Stimulated activated CD4-positive, alpha-beta T cell treated with anti-CD3 and anti-CD28 coated beads, TNF-alpha, amount 100 ng/mL, for 4 hours (primary cell): ENCODE results near the gene PAAF1.
"Not testable (repeated sequence)": the region's sequence is repeated elsewhere in the genome, so short reads cannot be mapped to it uniquely, and the experiment has no call there.

Source experiments
- DNase-seq, 3 experiments: peaks; one replicate each; pipeline ENCODE4 v3.0.0-alpha.2; 2020; ENCODE audit warnings: low read depth in 3 of 3

PAAF1 gene

DNA sequence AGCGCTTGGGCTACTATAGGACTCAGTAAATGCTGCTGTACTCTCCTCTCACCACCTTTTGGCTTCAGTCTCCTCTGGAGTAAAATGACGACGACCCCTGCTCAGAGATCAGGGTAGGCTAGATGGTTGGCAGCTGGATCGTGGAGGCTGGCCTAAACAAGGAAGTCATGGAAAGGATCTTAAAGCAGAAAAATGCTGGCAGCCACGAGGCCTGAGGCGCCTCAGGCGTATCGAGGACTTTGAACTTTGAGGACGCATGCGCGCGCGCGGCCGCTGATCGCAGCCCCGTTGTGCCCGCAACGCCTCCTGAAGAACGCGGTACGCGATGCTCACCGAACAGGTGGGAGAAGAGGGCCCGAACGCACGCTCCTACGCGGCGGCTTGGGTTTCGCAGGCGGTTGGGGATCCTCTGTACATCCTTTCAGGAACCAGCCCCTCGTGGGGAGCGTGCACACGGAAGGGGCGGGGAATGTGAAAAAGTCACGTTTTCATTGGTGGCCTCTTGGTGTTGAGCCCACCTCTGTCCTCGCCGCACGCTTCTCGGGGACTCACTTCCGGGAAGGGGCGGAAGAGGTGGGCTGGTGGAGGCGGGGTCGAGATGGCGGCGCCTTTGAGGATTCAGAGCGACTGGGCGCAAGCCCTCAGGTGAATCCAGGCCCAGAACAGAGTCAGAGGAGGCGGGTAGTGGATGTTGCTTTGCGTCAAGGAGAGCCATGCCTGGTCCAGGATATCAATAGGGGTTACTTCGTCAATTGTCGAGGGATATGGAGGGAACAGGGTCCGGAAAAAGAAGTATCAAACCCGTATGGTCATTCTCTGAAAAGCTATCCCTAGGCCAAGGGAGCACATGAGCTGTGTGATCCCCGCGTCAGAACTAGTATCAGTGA lies at the start of gene PAAF1, which contains the start of gene COA4:
TSS of gene PAAF1 (plus strand) at position 576 of the 887 bp plus-strand sequence. CDS start at position 599, 23 bp downstream.
TSS of gene COA4 (minus strand) at position 423 of the 887 bp plus-strand sequence. CDS start 3,468 bp downstream, outside the sequence.
- peak; percentile 84 to 93 (median 92) for DNase-seq

DNA sequence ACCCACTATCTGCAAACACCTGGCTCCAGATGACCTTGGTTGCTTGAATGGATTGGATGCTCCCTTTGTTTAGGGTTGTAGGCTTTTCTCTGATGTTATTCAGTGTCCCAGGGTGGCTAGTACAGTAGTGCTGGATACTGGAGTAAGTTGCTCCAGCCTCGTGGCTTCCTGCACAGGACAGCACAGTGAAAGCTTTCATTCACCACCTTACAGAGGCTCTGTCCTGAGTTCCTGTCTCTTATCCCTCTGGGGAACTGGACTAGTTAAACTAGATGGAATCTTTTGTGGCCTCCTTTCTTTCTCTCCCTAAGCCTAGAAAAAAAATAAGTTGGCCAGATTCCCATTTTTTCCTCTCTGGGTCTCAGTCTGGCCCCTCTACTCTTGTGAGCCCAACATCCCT lies 46.5 kb upstream of the PAAF1 start:
- DNase-seq, result no peak

GRCh38 chr11:73833067-73833466 lies 43.7 kb upstream of the PAAF1 start:
- no peak for DNase-seq

DNA sequence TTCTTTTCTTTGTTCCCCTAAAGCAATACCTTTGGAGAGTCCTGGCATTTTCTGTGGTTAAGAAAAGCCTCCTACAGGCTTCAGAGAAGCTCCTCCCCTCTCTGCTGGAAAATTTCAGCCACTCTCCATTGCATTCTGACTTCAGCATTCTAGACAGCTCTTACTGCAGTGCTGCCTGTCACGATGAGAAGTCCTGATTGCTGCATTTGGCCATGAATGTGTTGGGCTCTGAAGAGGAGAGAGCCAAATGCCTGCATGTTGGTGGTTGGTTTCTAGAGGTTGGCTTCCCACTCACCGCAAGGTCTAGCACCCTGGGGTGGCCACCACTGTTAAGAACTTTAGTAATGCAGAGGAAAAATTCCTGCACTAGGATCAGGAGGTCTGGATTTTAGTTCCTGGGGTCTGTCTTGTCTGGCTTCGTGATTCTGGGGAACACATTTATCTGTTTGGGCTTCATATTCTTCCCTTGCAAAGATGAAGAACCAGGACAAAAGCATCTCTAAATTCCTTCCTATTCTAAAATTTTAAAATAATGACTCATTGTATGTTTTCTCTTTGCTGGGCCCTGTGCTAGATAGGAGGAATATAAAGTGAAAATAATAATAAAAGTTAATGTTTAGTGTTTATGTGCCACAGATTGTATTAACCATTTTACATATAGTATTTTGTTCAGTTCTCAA lies 38.2 kb upstream of the PAAF1 start:
- DNase-seq, result no peak

DNA sequence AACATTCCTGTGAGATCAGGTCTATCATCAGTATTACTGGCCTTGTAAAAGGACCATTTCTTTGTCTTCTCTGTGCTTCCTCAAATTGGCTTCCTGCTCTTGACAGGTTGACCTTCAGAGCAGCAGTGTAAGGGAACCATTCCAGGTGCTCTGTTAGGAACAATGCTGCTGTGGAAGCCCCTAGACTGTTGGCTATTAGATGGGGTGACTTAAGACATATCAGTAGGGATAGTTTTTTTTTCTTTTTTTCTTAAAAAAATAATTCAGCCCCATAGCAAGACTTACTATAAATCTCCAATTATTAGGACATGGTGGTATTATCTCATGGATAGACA lies 37.7 kb upstream of the PAAF1 start:
- DNase-seq, result no peak

- no peak for DNase-seq
Measured at GRCh38 chr11:73851046-73851764, 25.6 kb upstream of the PAAF1 start.

DNA sequence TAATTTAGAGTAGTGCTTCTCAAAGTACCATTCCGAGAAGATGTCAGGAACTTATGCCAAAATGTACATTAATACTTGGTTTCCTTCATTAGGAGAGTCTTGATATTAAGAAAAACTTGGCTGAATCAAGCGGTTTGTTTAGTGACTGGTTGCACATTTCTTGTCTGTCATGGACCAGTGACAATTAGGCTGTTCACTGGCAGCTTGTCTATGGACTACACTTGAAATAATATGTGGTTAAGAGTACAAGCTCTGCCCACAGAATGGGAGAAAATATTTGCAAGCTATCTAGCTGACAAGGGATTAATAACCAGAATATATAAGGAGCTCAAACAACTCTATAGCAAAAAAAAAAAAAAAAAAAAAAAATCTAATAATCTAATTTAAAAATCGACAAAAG lies 24.8 kb upstream of the PAAF1 start:
- DNase-seq, result no peak

- DNase-seq, result no peak
Measured at GRCh38 chr11:73854680-73855079, 22.1 kb upstream of the PAAF1 start.

DNA sequence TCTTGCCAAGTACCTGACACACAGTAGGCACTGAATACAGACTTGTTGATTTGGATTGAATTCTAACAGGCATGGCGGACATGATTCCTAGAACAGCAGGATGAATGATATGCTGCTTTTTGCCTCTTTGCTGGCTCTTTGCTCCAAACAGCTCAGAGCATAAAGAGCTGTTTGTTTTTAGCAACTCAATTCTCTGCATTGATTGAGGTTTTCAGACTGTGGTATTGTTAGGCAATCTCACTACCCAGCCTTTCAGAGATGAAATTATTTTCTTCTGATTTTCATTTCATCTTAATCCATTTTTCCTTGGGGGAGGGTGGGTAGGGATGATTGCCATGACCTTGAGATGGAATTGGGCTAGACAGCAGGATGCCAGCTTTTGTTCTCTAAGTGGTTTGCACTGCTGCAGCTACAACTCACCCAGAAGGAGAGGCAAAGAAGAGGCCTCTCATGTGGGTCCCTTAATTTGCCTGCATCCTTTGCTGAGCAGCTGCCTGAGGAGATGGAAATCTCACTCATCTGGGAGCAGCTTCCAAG lies 20.7 kb upstream of the PAAF1 start:
- no peak for DNase-seq

DNA sequence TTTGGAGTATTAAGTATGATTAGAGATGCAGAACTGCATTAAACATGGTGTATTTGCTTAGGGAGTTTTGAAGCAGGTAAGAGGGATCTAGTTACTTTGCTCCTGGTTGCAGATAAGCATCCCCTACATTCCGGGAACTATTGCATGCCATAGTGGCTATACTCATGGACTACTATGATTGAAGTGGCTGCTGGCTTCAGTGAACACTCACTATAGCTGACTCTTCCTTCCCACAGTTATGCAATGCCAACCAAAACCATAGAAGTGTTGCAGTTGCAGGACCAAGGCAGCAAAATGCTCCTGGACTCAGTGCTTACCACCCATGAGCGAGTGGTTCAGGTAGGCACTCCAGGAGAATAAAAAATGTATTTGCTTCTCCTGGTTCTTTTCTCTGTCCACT lies 17.1 kb upstream of the PAAF1 start:
- DNase-seq, result no peak

GRCh38 chr11:73860202-73860601 lies 16.6 kb upstream of the PAAF1 start:
- no peak for DNase-seq

- no peak for DNase-seq
Measured at GRCh38 chr11:73862986-73863385, 13.8 kb upstream of the PAAF1 start.

DNA sequence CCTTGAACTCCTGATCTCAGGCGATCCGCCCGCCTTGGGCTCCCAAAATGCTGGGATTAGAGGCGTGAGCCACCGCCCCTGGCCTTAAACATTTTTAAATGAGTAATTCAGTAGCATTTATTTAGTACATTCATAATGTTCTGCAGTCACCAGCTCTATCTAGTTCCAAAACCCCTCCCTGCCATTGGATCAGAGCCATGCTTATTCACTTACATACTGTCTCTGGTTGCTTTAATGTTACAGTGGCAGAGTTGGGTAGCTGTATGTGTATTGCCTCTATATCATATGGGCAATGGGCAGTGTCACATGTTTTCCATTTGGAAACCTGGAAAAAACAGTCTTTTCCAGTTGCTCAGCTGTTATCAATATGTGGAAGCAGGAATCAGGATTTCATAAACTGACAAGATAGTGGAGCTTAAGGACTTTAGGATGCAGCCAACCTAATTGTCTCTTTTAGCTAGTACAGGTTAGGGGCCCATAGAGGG lies 10.7 kb upstream of the PAAF1 start:
- no peak for DNase-seq

DNA sequence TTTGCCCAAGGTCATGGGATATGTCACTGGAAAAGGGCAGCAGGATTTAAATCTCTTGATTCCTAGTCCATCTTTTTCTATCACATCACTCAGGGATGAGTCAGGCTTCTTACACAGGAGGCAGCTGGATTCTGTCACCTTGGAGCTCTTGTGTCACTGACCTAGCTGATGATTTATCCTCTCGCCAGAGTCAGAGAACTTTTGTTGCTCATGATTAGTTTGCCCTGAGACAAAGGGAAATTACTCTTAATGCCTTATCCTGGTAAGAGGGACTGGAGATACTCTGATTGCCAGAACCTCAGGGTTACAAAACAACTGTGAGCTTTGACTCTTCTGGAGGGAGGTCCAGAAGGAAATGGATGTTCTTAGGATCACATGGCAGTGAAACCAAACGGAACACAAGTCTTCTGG lies 10.2 kb upstream of the PAAF1 start:
- DNase-seq, result no peak

GRCh38 chr11:73869332-73869949 lies 7.4 kb upstream of the PAAF1 start:
- DNase-seq, result no peak

DNA sequence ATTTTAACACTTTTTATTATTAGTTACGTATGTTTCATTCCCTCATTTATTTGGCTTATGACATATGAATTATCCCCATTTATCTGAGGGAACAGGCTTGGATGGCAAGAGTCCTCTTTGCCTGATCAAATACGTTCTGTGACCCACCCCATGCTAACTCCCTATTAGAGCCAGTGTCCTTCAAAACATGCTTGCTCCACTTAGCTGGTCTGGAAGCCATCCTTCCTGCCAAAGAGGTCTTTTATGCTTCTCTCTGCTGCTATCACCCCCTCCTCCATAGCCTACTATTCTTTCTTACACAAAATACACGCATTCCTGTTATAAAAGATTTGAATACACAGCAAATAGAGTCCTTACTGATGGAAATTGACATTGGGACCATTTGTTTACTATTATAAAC lies 6.5 kb upstream of the PAAF1 start:
- no peak for DNase-seq

- DNase-seq, result no peak
Measured at GRCh38 chr11:73872749-73873357, 3.9 kb upstream of the PAAF1 start.

GRCh38 chr11:73875380-73875779 lies 1.4 kb upstream of the PAAF1 start:
- DNase-seq, result no peak

DNA sequence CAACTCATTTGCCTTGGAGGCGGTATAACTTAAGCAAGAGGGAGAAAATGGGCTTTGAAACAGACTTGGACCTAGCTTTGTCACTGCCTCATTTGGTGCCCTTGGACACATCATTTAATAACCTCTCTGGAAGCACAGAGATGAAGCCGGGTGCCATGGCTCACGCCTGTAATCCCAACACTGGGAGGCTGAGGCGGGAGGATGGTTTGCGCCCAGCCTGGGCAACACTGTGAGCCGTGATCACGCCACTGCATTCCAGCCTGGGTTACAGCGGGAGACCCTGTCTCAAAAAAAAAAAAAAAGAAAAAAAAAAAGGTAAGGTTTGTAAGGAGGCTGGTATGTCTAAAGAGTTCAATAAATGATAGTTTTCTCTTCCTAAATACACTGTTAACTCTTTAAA lies 959 bp upstream of the PAAF1 start:
- DNase-seq, result no peak

- no peak for DNase-seq
Measured at GRCh38 chr11:73878771-73879170, 2.0 kb downstream of the PAAF1 start.

- DNase-seq, result not testable (repeated sequence)
Measured at GRCh38 chr11:73880449-73880848, 3.6 kb downstream of the PAAF1 start.
